Activated naive CD4-positive, alpha-beta T cell treated with Interleukin-2 at 50 U/mL for 16 hours (primary cell): ENCODE results near the gene APOBEC3G.

Experiments
- DNase-seq: peaks from one replicate; pipeline ENCODE4 v3.0.0-alpha.2; 2020

The APOBEC3G gene

GRCh38 chr22:39092111-39092862 lies 15.2 kb downstream of the APOBEC3G start:
- DNase-seq: peak; percentile 50

GRCh38 chr22:39094717-39095389 lies 17.8 kb downstream of the APOBEC3G start:
- DNase-seq: no peak

- DNase-seq: no peak
Measured at GRCh38 chr22:39095971-39096370, 18.9 kb downstream of the APOBEC3G start.

- DNase-seq: peak; percentile 31
Measured at GRCh38 chr22:39097098-39098020, 20.3 kb downstream of the APOBEC3G start, which contains the start of gene APOBEC3H. Gene APOBEC3H (plus strand): TSS chr22:39097244. CDS start chr22:39100279, 3,035 bp downstream.

GRCh38 chr22:39098026-39098425 lies 21.0 kb downstream of the APOBEC3G start:
- no peak for DNase-seq

- DNase-seq: no peak
Measured at GRCh38 chr22:39098576-39098975, 21.5 kb downstream of the APOBEC3G start.

- no peak for DNase-seq
Measured at GRCh38 chr22:39101226-39101625, 24.2 kb downstream of the APOBEC3G start.

- DNase-seq: no peak
Measured at GRCh38 chr22:39103431-39103830, 26.4 kb downstream of the APOBEC3G start.

GRCh38 chr22:39106326-39106725 lies 29.3 kb downstream of the APOBEC3G start:
- no peak for DNase-seq

GRCh38 chr22:39108487-39108886 lies 31.4 kb downstream of the APOBEC3G start:
- DNase-seq: no peak

GRCh38 chr22:39109361-39109760 lies 32.3 kb downstream of the APOBEC3G start:
- DNase-seq: no peak

- DNase-seq: no peak
Measured at GRCh38 chr22:39110631-39111561, 33.8 kb downstream of the APOBEC3G start.

GRCh38 chr22:39114112-39114511 lies 37.0 kb downstream of the APOBEC3G start:
- DNase-seq: no peak

- no peak for DNase-seq
Measured at GRCh38 chr22:39115570-39115969, 38.5 kb downstream of the APOBEC3G start.

- peak; percentile 20 for DNase-seq
Measured at GRCh38 chr22:39115977-39116621, 39.0 kb downstream of the APOBEC3G start.

- DNase-seq: peak; percentile 84
Measured at GRCh38 chr22:39117585-39118191, 40.6 kb downstream of the APOBEC3G start.

GRCh38 chr22:39120983-39121382 lies 43.9 kb downstream of the APOBEC3G start:
- DNase-seq: no peak

GRCh38 chr22:39122772-39123470 lies 45.8 kb downstream of the APOBEC3G start:
- DNase-seq: no peak

- no peak for DNase-seq
Measured at GRCh38 chr22:39123751-39124581, 46.9 kb downstream of the APOBEC3G start.
